Panc1 (cell line): Measurements from ENCODE around the gene WDR77. TPM values are rescaled to one million over a fixed set of nuclear protein-coding genes. Genes with fewer than 3 reads are reported as not detected.

Experiments used
- ATAC-seq: fragments of 200-7000 bp; cut with Tn5 transposase; 2 replicates; pipeline ENCODE4 v1.9.1; 2020; ENCODE audit warnings: mild to moderate bottlenecking, moderate library complexity
- BruUV-seq: library from RNA; stranded (reverse); fragments of 400-500 nt; replicated peaks from 2 replicates; lab custom pipeline; 2021; lab: Mats Ljungman, UMichigan
- CTCF ChIA-PET: fragments of 300-600 bp; sonication (Branson Sonifier 250); formaldehyde crosslinking; loops from one replicate; lab custom pipeline; 2022; ENCODE audit warnings: antibody characterized with exemption; lab: Charles Lee
- POLR2A ChIA-PET: fragments of 300-600 bp; sonication (Branson Sonifier 250); formaldehyde crosslinking; loops from one replicate; lab custom pipeline; 2022; ENCODE audit warnings: antibody characterized with exemption; lab: Charles Lee
- DNase-seq: peaks from one replicate; pipeline ENCODE4 v3.0.0-alpha.2; 2010; ENCODE audit warnings: low read depth, low spot score
- H3K27ac ChIP-seq: 2 replicates; pipeline ENCODE4 v1.5.1; 2011; ENCODE audit warnings: mild to moderate bottlenecking, low read length, inconsistent platforms
- H3K27me3 ChIP-seq: fragments of 200-500 bp; sonication (Bioruptor generic); 2 replicates; pipeline ENCODE4 v1.6.0; 2014; ENCODE audit warnings: low read length, inconsistent platforms; ENCODE audit not compliant: control insufficient read depth, insufficient read depth
- H3K36me3 ChIP-seq: fragments of 200-500 bp; sonication (Bioruptor generic); 2 replicates; pipeline ENCODE4 v1.5.1; 2014; ENCODE audit warnings: inconsistent platforms, mild to moderate bottlenecking, low read length, moderate library complexity; ENCODE audit not compliant: control insufficient read depth, insufficient read depth
- H3K4me1 ChIP-seq: 2 replicates; pipeline ENCODE4 v1.5.1; 2011; ENCODE audit warnings: inconsistent platforms, mild to moderate bottlenecking, low read length, moderate library complexity; ENCODE audit not compliant: control insufficient read depth, insufficient read depth
- H3K4me3 ChIP-seq, 2 experiments: 2 replicates each; pipeline ENCODE4 v1.5.1; 2011 to 2012; ENCODE audit warnings: low read depth in 2 of 2, low read length in 2 of 2, mild to moderate bottlenecking in 2 of 2, inconsistent platforms in 1 of 2, moderate library complexity in 1 of 2
- H3K9me3 ChIP-seq: fragments of 200-500 bp; sonication (Bioruptor generic); 2 replicates; pipeline ENCODE4 v1.5.1; 2014; ENCODE audit warnings: low read depth, mild to moderate bottlenecking, inconsistent platforms, low read length, moderate library complexity; ENCODE audit not compliant: control insufficient read depth, insufficient read depth
- POLR2AphosphoS5 ChIP-seq: IDR thresholded peaks from 2 replicates; pipeline ENCODE4 v1.6.1; 2012; ENCODE audit warnings: mild to moderate bottlenecking, low read depth, low read length, moderate library complexity
- SIN3A ChIP-seq: IDR thresholded peaks from 2 replicates; pipeline ENCODE4 v1.6.1; 2012; ENCODE audit warnings: low read depth, mild to moderate bottlenecking, low read length, moderate library complexity, borderline replicate concordance; ENCODE audit not compliant: insufficient read depth
- TCF7L2 ChIP-seq: IDR thresholded peaks from 2 replicates; pipeline ENCODE4 v1.6.1; 2011; ENCODE audit warnings: mild to moderate bottlenecking, low read depth, low read length, inconsistent platforms
- in situ Hi-C: cut with HindIII; loops from 2 replicates; pipeline ENCODE4 v1.10.0; 2016; ENCODE audit warnings: low sequenced_read_pairs, low pct_unique_long_range_greater_than_20kb
- intact Hi-C: fragments of 100-400 bp; cut with micrococcal nuclease; formaldehyde crosslinking; loops from one replicate; pipeline ENCODE4 v1.10.0; 2022; ENCODE audit not compliant: unreplicated experiment
- total RNA-seq: library from RNA; stranded (reverse); gene quantifications from one replicate; pipeline ENCODE4 v1.2.1, GENCODE V29; 2021; ENCODE audit not compliant: unreplicated experiment
- TF ChIP-seq, protein P1 (sequence below), 2 experiments: IDR thresholded peaks; 2 replicates each; pipeline ENCODE4 v1.6.1; 2011 to 2012; ENCODE audit warnings: low read depth in 2 of 2, control low read depth in 1 of 2, low read length in 1 of 2, mild to moderate bottlenecking in 1 of 2, moderate library complexity in 1 of 2; ENCODE audit not compliant: insufficient read depth in 1 of 2
- TF ChIP-seq, protein P2 (sequence below): fragments of 450-650 bp; IDR thresholded peaks from 2 replicates; pipeline ENCODE4 v1.5.1; 2017; ENCODE audit warnings: mild to moderate bottlenecking

Gene WDR77
- total RNA-seq, 1 experiment from 2014 or later = 49.9 TPM

DNA sequence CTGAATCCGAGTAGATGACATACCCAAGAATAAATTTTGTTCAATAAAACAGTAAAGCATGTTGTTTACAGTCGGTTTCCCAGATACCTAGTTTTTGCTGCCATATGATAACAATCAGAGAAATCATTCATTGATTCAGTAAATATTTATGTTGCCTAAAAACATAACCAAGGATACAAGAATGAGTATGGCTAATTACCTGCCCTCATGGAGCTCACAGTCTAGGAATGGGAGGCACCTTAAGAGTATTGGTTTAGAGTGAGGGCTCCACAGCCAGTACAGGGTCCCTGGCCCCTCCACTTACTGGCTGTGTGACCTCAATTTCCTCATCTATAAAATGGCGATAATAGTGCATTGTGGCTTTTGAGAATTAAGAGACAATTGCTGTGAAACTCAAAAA is 1.1 kb upstream of the WDR77 start:
- peaks cover 26% of the 10 kb centered on the region for H3K36me3 ChIP-seq

DNA sequence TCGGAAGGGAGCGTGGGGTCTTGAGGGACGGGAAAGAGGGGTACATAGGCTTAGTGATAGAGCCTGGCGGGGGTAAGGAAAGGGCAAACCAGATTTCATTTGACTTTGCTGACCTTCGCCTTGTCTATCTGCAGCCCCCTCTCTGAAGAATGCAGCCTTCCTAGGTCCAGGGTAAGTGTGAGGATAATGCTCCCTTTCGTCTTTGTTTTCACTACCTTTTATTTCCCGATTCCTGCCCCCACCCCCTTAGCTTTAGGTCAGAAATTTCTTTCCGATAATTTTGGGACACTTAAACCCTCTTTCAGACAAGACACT is 604 bp upstream of the WDR77 start:
- no peak for ATAC-seq
- H3K36me3 ChIP-seq = peaks cover 31% of the 10 kb centered on the region
- H3K27ac ChIP-seq = peak overlapping the region; percentile 94
- DNase-seq = no peak
- TF ChIP-seq POLR2AphosphoS5 (no peak), SIN3A (no peak)
- TF ChIP-seq, protein P1, sequence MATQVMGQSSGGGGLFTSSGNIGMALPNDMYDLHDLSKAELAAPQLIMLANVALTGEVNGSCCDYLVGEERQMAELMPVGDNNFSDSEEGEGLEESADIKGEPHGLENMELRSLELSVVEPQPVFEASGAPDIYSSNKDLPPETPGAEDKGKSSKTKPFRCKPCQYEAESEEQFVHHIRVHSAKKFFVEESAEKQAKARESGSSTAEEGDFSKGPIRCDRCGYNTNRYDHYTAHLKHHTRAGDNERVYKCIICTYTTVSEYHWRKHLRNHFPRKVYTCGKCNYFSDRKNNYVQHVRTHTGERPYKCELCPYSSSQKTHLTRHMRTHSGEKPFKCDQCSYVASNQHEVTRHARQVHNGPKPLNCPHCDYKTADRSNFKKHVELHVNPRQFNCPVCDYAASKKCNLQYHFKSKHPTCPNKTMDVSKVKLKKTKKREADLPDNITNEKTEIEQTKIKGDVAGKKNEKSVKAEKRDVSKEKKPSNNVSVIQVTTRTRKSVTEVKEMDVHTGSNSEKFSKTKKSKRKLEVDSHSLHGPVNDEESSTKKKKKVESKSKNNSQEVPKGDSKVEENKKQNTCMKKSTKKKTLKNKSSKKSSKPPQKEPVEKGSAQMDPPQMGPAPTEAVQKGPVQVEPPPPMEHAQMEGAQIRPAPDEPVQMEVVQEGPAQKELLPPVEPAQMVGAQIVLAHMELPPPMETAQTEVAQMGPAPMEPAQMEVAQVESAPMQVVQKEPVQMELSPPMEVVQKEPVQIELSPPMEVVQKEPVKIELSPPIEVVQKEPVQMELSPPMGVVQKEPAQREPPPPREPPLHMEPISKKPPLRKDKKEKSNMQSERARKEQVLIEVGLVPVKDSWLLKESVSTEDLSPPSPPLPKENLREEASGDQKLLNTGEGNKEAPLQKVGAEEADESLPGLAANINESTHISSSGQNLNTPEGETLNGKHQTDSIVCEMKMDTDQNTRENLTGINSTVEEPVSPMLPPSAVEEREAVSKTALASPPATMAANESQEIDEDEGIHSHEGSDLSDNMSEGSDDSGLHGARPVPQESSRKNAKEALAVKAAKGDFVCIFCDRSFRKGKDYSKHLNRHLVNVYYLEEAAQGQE (IDR thresholded peaks at IDR 0.05; ENCODE audit: insufficient read depth in 1 of 2, low read depth in 2 of 2, low read length in 1 of 2) = no peak
- no peaks in the 10 kb centered on the region for H3K27me3 ChIP-seq
- in situ Hi-C loops (no loop called here), intact Hi-C loops (no loop called here)
- POLR2A ChIA-PET = no interaction called here
- no TSS peak for BruUV-seq
- no peaks in the 10 kb centered on the region for H3K9me3 ChIP-seq
- peak overlapping the region; percentile 94 to 97 for H3K4me3 ChIP-seq
- CTCF ChIA-PET = no interaction called here
- H3K4me1 ChIP-seq = peaks cover 22% of the 10 kb centered on the region

More for the DNA sequence above, 1.1 kb upstream of the WDR77 start:
- no TSS peak for BruUV-seq
- Histone ChIP-seq H3K9me3 (no peaks in the 10 kb centered on the region), H3K4me1 (peaks cover 22% of the 10 kb centered on the region), H3K27me3 (no peaks in the 10 kb centered on the region), H3K4me3 (peak overlapping the region; percentile 94 to 97), H3K27ac (peak overlapping the region; percentile 94)
- in situ Hi-C loops (no loop called here), intact Hi-C loops (no loop called here)
- POLR2A ChIA-PET = no interaction called here
- TF ChIP-seq SIN3A (no peak), POLR2AphosphoS5 (no peak), TCF7L2 (no peak)
- TF ChIP-seq, protein P1 (IDR thresholded peaks at IDR 0.05; ENCODE audit: insufficient read depth in 1 of 2, low read depth in 2 of 2, low read length in 1 of 2) = no peak
- TF ChIP-seq, protein P2, sequence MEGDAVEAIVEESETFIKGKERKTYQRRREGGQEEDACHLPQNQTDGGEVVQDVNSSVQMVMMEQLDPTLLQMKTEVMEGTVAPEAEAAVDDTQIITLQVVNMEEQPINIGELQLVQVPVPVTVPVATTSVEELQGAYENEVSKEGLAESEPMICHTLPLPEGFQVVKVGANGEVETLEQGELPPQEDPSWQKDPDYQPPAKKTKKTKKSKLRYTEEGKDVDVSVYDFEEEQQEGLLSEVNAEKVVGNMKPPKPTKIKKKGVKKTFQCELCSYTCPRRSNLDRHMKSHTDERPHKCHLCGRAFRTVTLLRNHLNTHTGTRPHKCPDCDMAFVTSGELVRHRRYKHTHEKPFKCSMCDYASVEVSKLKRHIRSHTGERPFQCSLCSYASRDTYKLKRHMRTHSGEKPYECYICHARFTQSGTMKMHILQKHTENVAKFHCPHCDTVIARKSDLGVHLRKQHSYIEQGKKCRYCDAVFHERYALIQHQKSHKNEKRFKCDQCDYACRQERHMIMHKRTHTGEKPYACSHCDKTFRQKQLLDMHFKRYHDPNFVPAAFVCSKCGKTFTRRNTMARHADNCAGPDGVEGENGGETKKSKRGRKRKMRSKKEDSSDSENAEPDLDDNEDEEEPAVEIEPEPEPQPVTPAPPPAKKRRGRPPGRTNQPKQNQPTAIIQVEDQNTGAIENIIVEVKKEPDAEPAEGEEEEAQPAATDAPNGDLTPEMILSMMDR = no peak
- no peak for ATAC-seq
- CTCF ChIA-PET = interaction anchor here (0.6 kb wide), 1 partner anchor 34 kb away, joined by 3 read pairs; no protein-coding TSS in a partner anchor
- no peak for DNase-seq
